H1 (cell line): ENCODE data around the gene DCDC2C. TPM values are rescaled to one million over a fixed set of nuclear protein-coding genes. Genes with fewer than 3 reads are reported as not detected.

Source experiments
- CTCF ChIA-PET: fragments of 300-600 bp; sonication (Branson Sonifier 250); formaldehyde crosslinking; loops from one replicate; lab custom pipeline; 2021; ENCODE audit not compliant: partially characterized antibody; lab: Charles Lee
- POLR2A ChIA-PET: fragments of 300-600 bp; sonication (Branson Sonifier 250); formaldehyde crosslinking; loops from one replicate; lab custom pipeline; 2021; ENCODE audit warnings: inconsistent platforms; ENCODE audit not compliant: partially characterized antibody; lab: Charles Lee
- DNase-seq, 2 experiments: peaks; one replicate each; pipeline versions ENCODE4 v3.0.0 to v3.0.0-alpha.2; 2010 to 2022; ENCODE audit warnings: low spot score in 2 of 2, low read depth in 1 of 2, mixed read lengths in 1 of 2
- FAIRE-seq: peaks from 2 replicates; lab custom pipeline; 2011; peaks lifted over from hg19 to GRCh38; lab: Jason Lieb, UNC
- H2AFZ ChIP-seq: 2 replicates; pipeline ENCODE4 v1.8.1; 2012; ENCODE audit warnings: low read length, inconsistent platforms
- H2AK5ac ChIP-seq: 2 replicates; pipeline ENCODE4 v1.6.1; 2013; ENCODE audit warnings: low read depth, low read length
- H2BK120ac ChIP-seq: replicated peaks from 2 replicates; pipeline ENCODE3; 2013; ENCODE audit warnings: low read depth, low read length, inconsistent platforms
- H2BK12ac ChIP-seq: 2 replicates; pipeline ENCODE4 v1.6.1; 2013; ENCODE audit warnings: low read depth, low read length
- H2BK15ac ChIP-seq: 2 replicates; pipeline ENCODE4 v1.6.1; 2013; ENCODE audit warnings: low read length
- H2BK20ac ChIP-seq: 2 replicates; pipeline ENCODE4 v1.6.1; 2013; ENCODE audit warnings: low read length
- H2BK5ac ChIP-seq: 2 replicates; pipeline ENCODE4 v1.6.1; 2013; ENCODE audit warnings: low read depth, low read length
- H3K14ac ChIP-seq: 2 replicates; pipeline ENCODE4 v1.6.1; 2013; ENCODE audit warnings: inconsistent platforms; ENCODE audit not compliant: insufficient read length
- H3K18ac ChIP-seq: 2 replicates; pipeline ENCODE4 v1.6.1; 2013; ENCODE audit warnings: low read length; ENCODE audit errors: extremely low read depth
- H3K23ac ChIP-seq: 2 replicates; pipeline ENCODE4 v1.6.1; 2013; ENCODE audit warnings: inconsistent platforms; ENCODE audit not compliant: insufficient read length
- H3K23me2 ChIP-seq: 2 replicates; pipeline ENCODE4 v1.6.1; 2013; ENCODE audit warnings: low read depth, low read length
- H3K27ac ChIP-seq: 2 replicates; pipeline ENCODE4 v1.6.1; 2011; ENCODE audit warnings: low read depth, low read length, inconsistent platforms
- H3K27me3 ChIP-seq, 4 experiments: replicated peaks in 1 of 4; 1 replicate in 1 of 4; 2 replicates in 3 of 4; pipeline versions ENCODE4 v1.6.1 to v1.8.1; 2011 to 2013; ENCODE audit warnings: low read length in 3 of 4, mild to moderate bottlenecking in 3 of 4, inconsistent platforms in 2 of 4, mixed read lengths in 2 of 4, moderate library complexity in 1 of 4; ENCODE audit not compliant: control insufficient read depth in 3 of 4, insufficient read depth in 3 of 4; ENCODE audit errors: extremely low read depth in 1 of 4
- H3K36me3 ChIP-seq, 4 experiments: 2 replicates each; pipeline versions ENCODE4 v1.6.1 to v1.8.1; 2011 to 2013; ENCODE audit warnings: mild to moderate bottlenecking in 4 of 4, low read length in 3 of 4, moderate library complexity in 2 of 4, control low read depth in 1 of 4, inconsistent platforms in 1 of 4; ENCODE audit not compliant: insufficient read depth in 4 of 4, control insufficient read depth in 2 of 4
- H3K4ac ChIP-seq: replicated peaks from 2 replicates; pipeline ENCODE3; 2013; ENCODE audit warnings: low read length, low read depth, mixed read lengths, inconsistent platforms; ENCODE audit not compliant: insufficient read length
- H3K4me1 ChIP-seq, 4 experiments: replicated peaks in 1 of 4; 1 replicate in 1 of 4; 2 replicates in 3 of 4; pipeline versions ENCODE4 v1.6.1 to v1.8.1; 2011 to 2013; ENCODE audit warnings: low read length in 3 of 4, inconsistent platforms in 2 of 4, mixed read lengths in 1 of 4; ENCODE audit not compliant: insufficient read depth in 4 of 4, control insufficient read depth in 3 of 4
- H3K4me2 ChIP-seq, 2 experiments: 2 replicates each; pipeline versions ENCODE4 v1.6.1 to v1.8.1; 2011 to 2013; ENCODE audit warnings: low read depth in 2 of 2, low read length in 2 of 2, control low read depth in 1 of 2, inconsistent platforms in 1 of 2, mild to moderate bottlenecking in 1 of 2; ENCODE audit not compliant: insufficient read depth in 1 of 2
- H3K4me3 ChIP-seq, 4 experiments: fragments of 200-600, 300-600 bp in 1 of 4; sonication (generic), shearing (Covaris generic), sonication (Bioruptor Twin) in 1 of 4; 2 replicates each; pipeline versions ENCODE4 v1.5.1 to v1.8.1; 2011 to 2016; ENCODE audit warnings: low read length in 4 of 4, low read depth in 3 of 4, control low read depth in 2 of 4, inconsistent platforms in 2 of 4, mild to moderate bottlenecking in 2 of 4, mixed read lengths in 1 of 4, moderate library complexity in 1 of 4; ENCODE audit not compliant: insufficient read depth in 2 of 4; ENCODE audit errors: extremely low read depth in 1 of 4
- H3K56ac ChIP-seq: replicated peaks from 2 replicates; pipeline ENCODE3; 2013; ENCODE audit warnings: low read depth, mild to moderate bottlenecking, mixed read lengths, low read length, inconsistent platforms; ENCODE audit not compliant: insufficient read length
- H3K79me1 ChIP-seq: 2 replicates; pipeline ENCODE4 v1.6.1; 2013; ENCODE audit warnings: low read depth, low read length, control low read depth
- H3K79me2 ChIP-seq, 2 experiments: 2 replicates each; pipeline versions ENCODE4 v1.6.1 to v1.8.1; 2012 to 2013; ENCODE audit warnings: low read length in 2 of 2, mild to moderate bottlenecking in 2 of 2, inconsistent platforms in 1 of 2; ENCODE audit not compliant: insufficient read depth in 2 of 2, control insufficient read depth in 1 of 2
- H3K9ac ChIP-seq, 4 experiments: replicated peaks in 1 of 4; 1 replicate in 1 of 4; 2 replicates in 3 of 4; pipeline versions ENCODE4 v1.6.1 to v1.8.1; 2011 to 2013; ENCODE audit warnings: low read depth in 3 of 4, low read length in 3 of 4, control low read depth in 2 of 4, mild to moderate bottlenecking in 2 of 4, moderate library complexity in 2 of 4, inconsistent platforms in 1 of 4; ENCODE audit errors: extremely low read depth in 1 of 4
- H3K9me3 ChIP-seq, 2 experiments: 2 replicates each; pipeline versions ENCODE4 v1.6.1 to v1.8.1; 2012 to 2013; ENCODE audit warnings: mild to moderate bottlenecking in 2 of 2, moderate library complexity in 2 of 2, control low read depth in 1 of 2, inconsistent platforms in 1 of 2, low read depth in 1 of 2, low read length in 1 of 2, mixed read lengths in 1 of 2; ENCODE audit not compliant: insufficient read depth in 2 of 2
- H4K20me1 ChIP-seq, 2 experiments: replicated peaks in 1 of 2; 2 replicates each; pipeline versions ENCODE3 to v1.8.1; 2011 to 2013; ENCODE audit warnings: inconsistent platforms in 2 of 2, low read length in 2 of 2, mild to moderate bottlenecking in 1 of 2; ENCODE audit not compliant: insufficient read depth in 2 of 2, control insufficient read depth in 1 of 2
- H4K5ac ChIP-seq: 2 replicates; pipeline ENCODE4 v1.6.1; 2013; ENCODE audit warnings: low read length, low read depth, mixed read lengths, inconsistent platforms; ENCODE audit not compliant: insufficient read length
- H4K8ac ChIP-seq: 2 replicates; pipeline ENCODE4 v1.8.0; 2013; ENCODE audit warnings: mild to moderate bottlenecking, moderate library complexity, low read length, inconsistent platforms; ENCODE audit not compliant: insufficient read depth; ENCODE audit errors: extremely low read depth
- H4K91ac ChIP-seq: replicated peaks from 2 replicates; pipeline ENCODE3; 2013; ENCODE audit warnings: low read length, mixed read lengths, inconsistent platforms; ENCODE audit not compliant: insufficient read length
- E2F6 ChIP-seq: IDR thresholded peaks from 2 replicates; pipeline ENCODE4 v1.6.1; 2012; ENCODE audit warnings: inconsistent platforms
- EGR1 ChIP-seq: IDR thresholded peaks from 2 replicates; pipeline ENCODE4 v1.6.1; 2011; ENCODE audit warnings: low read depth, low read length, borderline replicate concordance
- SP1 ChIP-seq: IDR thresholded peaks from 2 replicates; pipeline ENCODE4 v1.6.1; 2011; ENCODE audit warnings: low read depth, low read length
- WGBS, 2 experiments: shearing (Covaris generic) in 1 of 2; methylation state at CpG; one replicate each; pipeline versions ENCODE4 v1.1.6 to v1.1.7; 2013 to 2015; ENCODE audit warnings: low lambda C conversion rate in 2 of 2, mixed read lengths in 2 of 2, inconsistent platforms in 1 of 2, low coverage in 1 of 2, missing lambda C conversion rate in 1 of 2; ENCODE audit not compliant: insufficient replicate concordance in 2 of 2, insufficient coverage in 1 of 2, insufficient read length in 1 of 2; ENCODE audit errors: extremely low coverage in 1 of 2, missing lambda C conversion rate in 1 of 2; 5-methylcytosine and 5-hydroxymethylcytosine counted together
- polyA plus RNA-seq, 7 experiments: library from polyadenylated mRNA; depleted of rRNA in 3 of 7; stranded (reverse) in 5 of 7; unstranded in 2 of 7; fragments of >200 nt in 5 of 7; fragments of 200-250 nt in 2 of 7; gene quantifications; 1 replicate in 5 of 7; 2 replicates in 1 of 7; 4 replicates in 1 of 7; pipeline versions ENCODE4 v1.2.1 to v1.2.3, GENCODE V29; 2011 to 2013; ENCODE audit warnings: missing spikeins in 2 of 7, mixed read lengths in 2 of 7
- total RNA-seq: library from RNA; stranded (reverse); fragmentation: NEBNext Ultra II Directional; extraction: Animal tissue kit (Norgen Biotek cat#: 25700); gene quantifications from 2 replicates; pipeline ENCODE4 v1.2.1, GENCODE V29; 2021

Gene DCDC2C
- total and polyA plus RNA-seq, 2 of the 8 experiments (the other 6 are each of a cell fraction or from before 2014, with no cell fraction given) = 0.50 TPM; not detected in 1

GRCh38 chr2:3751251-3751650, 47.9 kb downstream of the DCDC2C start:
- WGBS, 2 experiments = 93% methylated on average over 6 of the region's 7 CpGs; no CpG with 5 or more reads in 1 of the 2 experiments
- FAIRE-seq = no peak
- no peaks in the 10 kb centered on the region; a peak in 1 of 4 replicates for H3K79me2 ChIP-seq

More at GRCh38 chr2:3751251-3751650, 47.9 kb downstream of the DCDC2C start:
- H4K91ac ChIP-seq = no peak overlapping the region
- H3K79me1 ChIP-seq = no peaks in the 10 kb centered on the region
- H3K4me3 ChIP-seq = no peak overlapping the region
- no peak overlapping the region for H2BK5ac ChIP-seq
- H3K23me2 ChIP-seq = peaks cover 2% of the 10 kb centered on the region
- no peak overlapping the region for H2AK5ac ChIP-seq
- H2BK12ac ChIP-seq = no peak overlapping the region
- no peak overlapping the region for H3K14ac ChIP-seq
- no peaks in the 10 kb centered on the region for H3K27me3 ChIP-seq
- H4K5ac ChIP-seq = no peak overlapping the region
- no peak overlapping the region for H3K4ac ChIP-seq
- no peak overlapping the region for H3K4me2 ChIP-seq
- no peak overlapping the region for H3K9ac ChIP-seq
- H3K56ac ChIP-seq = no peak overlapping the region
- H3K23ac ChIP-seq = no peak overlapping the region
- H2BK20ac ChIP-seq = no peak overlapping the region
- no peak overlapping the region for H2BK120ac ChIP-seq
- peak overlapping the region; percentile 37; the same call in 1 of the 2 replicates for H4K8ac ChIP-seq
- H3K9me3 ChIP-seq = no peaks in the 10 kb centered on the region; a peak in 1 of 4 replicates
- H2BK15ac ChIP-seq = no peak overlapping the region
- H3K36me3 ChIP-seq = no peaks in the 10 kb centered on the region
- DNase-seq = no peak
- POLR2A ChIA-PET = no interaction called here
- no peak overlapping the region for H2AFZ ChIP-seq
- H3K4me1 ChIP-seq = peaks cover 0 to 3% (median 1%) of the 10 kb centered on the region in 4 experiments; a peak in 1 of 7 replicates
- H3K18ac ChIP-seq = no peak overlapping the region
- H4K20me1 ChIP-seq = peaks cover 0 to 6% of the 10 kb centered on the region in 2 experiments
- no peak overlapping the region for H3K27ac ChIP-seq
- CTCF ChIA-PET = interaction anchor here (0.5 to 2.2 kb wide), 10 partner anchors 8 to 76 kb away, joined by 3 to 11 read pairs (median 4); no protein-coding TSS in a partner anchor
- TF ChIP-seq EGR1 (no peak), SP1 (no peak), E2F6 (peak; percentile 38; the same call in 1 of the 2 replicates)
